Activated CD4-positive, alpha-beta memory T cell treated with anti-CD3 and anti-CD28 coated beads, Interleukin-2, amount 10 ng/mL, durations not matched to agents 7 days and 5 days (primary cell): ENCODE measurements around the gene XRCC5. TPM values are rescaled to one million over a fixed set of nuclear protein-coding genes. Genes with fewer than 3 reads are reported as not detected.

ENCODE experiments used
- total RNA-seq, 2 experiments: library from RNA; stranded (reverse); gene quantifications; one replicate each; pipeline ENCODE4 v1.2.3, GENCODE V29; 2021

Gene XRCC5
- total RNA-seq, 2 experiments from 2014 or later, result 296 to 302 TPM

Other genes with a start within 250 kb of the XRCC5 start
- 10 to 100 TPM; 12.6 to 15.1 TPM for gene MREG, start 95.8 kb upstream of the XRCC5 start, total RNA-seq
- 10 to 100 TPM; 32.5 to 34.7 TPM for gene PECR, start 27.5 kb upstream of the XRCC5 start, total RNA-seq
- 1 to 10 TPM; 2.3 to 3.5 TPM for gene TMEM169, start 27.4 kb upstream of the XRCC5 start, total RNA-seq